Activated T-cell treated with anti-CD3 and anti-CD28 coated beads, Interleukin-2, amount 50 U/mL, for 48 hours (primary cell): Measurements from ENCODE around the gene NCK2.

ENCODE experiments used
- DNase-seq, 2 experiments: peaks; one replicate each; pipeline ENCODE4 v3.0.0-alpha.2; 2020

NCK2 gene

DNA sequence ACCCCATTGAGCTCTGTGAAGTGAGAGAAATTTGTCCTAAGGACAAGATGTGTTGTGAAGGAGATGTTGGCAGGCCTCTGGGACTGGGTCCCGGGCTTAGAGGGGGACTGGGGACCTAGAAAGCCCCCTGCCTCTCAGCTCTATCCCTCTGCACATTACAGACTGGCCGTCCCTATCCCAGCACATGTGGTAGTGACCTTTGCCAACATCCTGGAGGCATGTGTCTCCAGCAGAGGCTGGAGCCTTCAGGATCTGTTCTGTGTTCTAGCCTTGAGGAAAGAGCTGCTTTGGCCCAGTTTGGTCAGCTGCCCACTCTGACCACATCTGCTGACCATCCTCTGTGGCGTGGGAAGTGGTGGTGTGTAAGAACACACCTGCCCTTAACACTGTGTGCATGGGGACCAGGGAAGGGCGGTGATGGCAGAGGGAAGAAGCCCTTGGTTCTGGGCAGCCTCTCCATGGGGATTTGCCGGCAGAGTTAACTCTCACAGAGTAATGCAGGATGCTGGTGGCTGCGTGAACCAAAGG is 33.4 kb downstream of the NCK2 start:
- DNase-seq, result peak in 1 of 2 experiments; percentile 17

DNA sequence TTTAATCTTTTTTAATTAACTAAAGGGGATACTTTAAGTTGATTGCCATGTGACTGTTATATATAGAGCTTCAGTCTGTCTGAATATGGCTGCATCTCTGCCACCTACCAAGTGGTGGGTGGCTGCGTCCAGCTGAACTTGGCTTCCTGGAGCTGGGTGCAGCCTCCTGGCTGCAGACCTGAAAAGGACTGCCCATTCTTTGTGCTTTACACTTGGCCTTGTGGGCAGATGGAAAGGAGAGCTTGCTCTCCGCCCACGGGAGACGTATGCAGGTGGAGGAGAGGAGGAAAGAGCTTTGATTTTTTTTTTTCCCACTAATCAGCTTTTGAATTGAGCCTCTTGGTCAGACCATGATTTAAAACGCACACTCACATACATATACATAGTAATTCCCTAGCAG is 34.7 kb downstream of the NCK2 start:
- DNase-seq, result peak; percentile 19 to 23

DNA sequence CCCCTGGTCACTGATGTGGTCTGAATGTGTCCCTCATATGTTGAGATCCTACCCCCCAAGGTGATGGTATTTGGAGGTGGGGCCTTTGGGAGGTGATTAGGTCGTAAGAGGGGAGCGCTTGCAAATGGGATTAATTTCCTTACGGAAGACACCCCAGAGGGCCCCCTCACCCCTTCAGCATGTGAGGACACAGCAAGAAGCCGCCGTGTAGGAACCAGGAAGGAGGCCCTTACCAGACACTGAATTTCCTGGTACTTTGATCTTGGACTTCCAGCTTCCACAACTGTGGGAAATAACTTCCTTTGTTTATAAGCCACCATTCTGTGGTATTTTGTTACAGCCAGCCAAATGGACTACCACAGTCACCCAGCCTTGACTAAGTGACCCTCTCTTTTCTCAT is 35.9 kb downstream of the NCK2 start:
- peak; percentile 19 to 20 for DNase-seq

DNA sequence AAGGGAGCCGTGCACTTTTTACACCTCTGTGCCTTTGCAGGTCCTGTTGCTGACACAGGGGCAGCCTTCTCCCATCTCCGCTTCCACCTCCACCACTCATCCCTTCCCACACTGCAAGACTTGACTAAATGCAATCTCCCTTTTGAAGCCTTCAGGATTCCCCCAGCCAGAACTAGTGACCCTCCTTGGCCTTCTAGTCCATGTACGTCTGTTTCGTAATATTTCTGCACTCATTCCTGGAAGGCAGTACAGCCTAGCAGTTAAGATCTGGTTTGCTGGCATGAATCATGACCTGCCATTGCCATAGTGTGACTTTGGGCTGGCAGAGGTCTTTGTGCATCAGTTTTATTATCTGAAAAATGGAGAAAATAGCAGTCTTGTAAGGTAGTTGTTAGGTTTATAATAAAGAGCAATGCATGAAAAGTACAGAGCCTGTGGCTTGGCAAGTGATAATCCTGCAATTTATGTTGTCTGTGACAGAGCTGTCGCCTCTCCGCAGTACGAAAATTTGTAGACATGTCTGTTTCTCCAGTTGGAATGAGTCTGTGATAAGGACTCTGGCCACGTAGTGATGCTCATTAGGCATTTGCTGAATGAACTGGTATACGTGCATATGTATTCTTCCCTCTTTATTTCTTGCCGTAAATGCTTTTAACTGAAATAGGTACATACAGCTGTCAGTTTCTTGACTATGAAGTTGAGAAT is 36.7 kb downstream of the NCK2 start:
- DNase-seq, result peak; percentile 21 to 25

DNA sequence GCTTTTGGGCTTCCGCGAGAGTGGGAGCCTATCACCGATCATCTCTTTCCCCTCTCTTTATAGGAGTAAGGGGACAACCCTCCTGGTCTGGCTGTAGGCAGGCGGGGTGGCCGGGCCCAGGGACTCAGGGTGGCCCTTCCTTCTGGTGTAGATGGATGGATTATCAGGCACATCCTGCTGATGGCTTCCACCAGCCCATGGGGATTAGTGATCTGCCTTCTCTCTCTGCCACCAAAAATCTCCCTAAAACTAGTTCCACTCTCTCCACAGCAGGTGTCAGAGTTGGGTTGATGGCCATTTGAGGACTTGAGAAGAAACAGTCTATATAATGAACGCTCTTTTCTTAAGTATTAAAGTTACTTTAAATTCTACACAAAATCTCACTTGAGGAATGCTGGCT is 37.4 kb downstream of the NCK2 start:
- peak; percentile 25 to 26 for DNase-seq

DNA sequence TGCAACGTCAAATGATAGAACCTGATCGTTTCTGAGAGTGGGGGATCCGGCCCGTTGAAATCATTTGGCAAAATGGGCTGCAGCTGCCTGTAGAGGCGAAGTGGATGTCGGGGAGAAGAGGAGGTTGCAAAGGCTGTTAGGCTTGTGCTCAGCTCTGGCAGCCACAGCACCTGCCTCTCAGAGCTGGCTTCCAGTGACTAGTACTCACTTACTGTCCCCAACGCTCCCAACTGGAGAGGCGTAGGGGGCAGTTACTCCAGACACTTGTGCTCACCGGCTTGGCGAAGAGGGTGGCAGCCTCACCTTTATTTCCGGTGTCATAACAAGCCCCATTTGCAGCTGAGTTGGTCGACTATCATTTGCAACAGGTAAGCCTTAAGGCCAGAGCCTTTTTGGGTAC is 37.9 kb downstream of the NCK2 start:
- peak; percentile 30 to 34 for DNase-seq

DNA sequence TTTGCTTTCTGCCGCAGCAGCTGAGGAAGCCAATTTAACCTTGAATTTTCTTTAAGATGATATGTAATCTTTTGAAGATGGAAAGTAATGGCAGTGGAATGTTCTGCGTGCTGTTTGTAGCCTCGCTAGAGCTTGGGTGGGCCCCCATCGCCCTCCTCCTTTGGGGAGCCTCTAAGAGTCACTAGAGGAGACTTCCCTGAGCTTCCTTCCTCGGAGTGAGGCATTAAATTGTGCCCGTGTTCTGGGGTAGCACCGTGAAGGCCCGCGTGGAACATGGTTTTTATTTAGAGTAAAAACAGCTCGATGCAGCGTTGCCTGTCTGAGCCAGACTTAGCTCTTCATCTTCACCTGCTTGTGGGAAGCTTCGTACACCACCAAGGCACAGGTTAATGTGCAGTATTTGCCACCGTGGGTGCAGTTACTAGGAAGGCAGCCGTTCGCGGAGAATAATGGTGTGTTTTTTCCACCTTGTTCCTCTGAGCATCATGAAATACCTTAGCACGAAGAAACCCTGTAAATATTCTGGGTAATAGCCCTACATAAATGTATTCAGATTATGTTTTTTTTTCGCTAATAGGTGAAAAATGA is 38.5 kb downstream of the NCK2 start:
- peak; percentile 30 to 34 for DNase-seq

DNA sequence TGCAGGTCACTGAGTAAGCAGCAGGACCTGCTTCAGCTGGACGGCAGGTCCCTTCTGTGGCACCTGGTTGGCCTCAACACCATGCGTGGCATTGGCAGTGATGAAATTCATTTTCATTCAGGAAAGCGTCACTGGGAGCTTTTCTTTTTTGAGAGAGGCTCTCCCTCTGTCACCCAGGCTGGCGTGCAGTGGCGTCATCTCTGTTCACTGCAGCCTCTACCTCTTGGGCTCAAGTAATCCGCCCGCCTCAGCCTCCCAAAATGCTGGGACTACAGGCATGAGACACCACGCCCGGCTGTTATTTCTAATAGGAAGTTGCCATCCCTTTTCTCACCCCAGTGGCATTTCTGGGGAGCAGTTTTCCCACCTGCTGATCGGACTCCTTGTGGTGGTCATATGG is 39.3 kb downstream of the NCK2 start:
- peak; percentile 14 to 19 for DNase-seq

DNA sequence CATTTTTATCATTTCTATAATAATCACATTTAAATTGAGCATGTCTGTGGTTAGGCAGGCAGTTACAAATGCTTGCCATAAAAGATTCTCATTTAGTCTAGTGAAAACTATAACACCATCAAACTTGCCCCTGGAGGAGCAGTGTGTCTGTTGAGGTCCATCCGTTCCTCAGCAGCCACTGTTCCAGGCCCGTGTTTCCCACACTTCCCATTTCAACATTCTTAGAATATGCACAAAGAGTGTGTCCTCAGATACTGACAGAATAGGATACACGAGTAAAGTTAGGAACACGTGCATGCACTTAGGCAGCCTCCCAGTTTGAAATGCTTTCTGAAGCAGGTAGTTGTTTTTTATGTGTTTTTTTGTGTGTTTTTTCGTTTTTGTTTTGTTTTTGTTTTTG is 39.9 kb downstream of the NCK2 start:
- DNase-seq, result peak; percentile 9 to 10

DNA sequence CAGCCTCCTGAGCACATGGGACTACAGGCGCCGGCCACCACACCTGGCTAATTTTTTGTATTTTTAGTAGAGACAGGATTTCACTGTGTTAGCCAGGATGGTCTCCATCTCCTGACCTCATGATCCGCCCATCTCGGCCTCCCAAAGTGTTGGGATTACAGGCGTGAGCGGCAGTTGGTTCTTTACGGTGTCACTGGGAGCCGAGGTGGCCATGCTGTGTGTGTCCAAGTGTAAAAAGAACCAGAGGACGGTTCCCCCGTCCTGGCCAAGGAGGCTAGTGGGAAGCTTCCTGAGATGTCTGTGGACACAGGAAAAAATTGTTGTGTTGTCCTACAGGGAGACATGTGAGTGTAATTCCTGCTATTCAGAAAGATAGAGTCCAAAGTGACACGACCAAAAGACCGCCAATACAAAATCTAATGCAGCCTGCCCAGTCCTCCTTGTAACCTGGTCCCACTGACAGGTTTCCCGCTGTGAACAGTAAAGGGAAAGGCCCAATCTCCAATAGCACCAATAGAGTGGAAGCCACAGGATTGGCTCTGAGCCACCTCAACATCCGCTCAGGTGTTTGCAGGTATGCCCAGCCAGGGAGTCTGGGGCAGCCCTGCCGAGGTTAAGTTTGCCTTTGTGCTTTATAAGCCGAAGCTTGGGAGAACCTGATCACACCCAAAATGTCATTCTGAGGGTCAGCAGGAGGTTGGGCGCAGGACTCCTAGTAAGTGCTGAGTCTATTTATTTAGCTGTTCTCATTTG is 40.6 kb downstream of the NCK2 start:
- DNase-seq, result peak; percentile 20 to 21

DNA sequence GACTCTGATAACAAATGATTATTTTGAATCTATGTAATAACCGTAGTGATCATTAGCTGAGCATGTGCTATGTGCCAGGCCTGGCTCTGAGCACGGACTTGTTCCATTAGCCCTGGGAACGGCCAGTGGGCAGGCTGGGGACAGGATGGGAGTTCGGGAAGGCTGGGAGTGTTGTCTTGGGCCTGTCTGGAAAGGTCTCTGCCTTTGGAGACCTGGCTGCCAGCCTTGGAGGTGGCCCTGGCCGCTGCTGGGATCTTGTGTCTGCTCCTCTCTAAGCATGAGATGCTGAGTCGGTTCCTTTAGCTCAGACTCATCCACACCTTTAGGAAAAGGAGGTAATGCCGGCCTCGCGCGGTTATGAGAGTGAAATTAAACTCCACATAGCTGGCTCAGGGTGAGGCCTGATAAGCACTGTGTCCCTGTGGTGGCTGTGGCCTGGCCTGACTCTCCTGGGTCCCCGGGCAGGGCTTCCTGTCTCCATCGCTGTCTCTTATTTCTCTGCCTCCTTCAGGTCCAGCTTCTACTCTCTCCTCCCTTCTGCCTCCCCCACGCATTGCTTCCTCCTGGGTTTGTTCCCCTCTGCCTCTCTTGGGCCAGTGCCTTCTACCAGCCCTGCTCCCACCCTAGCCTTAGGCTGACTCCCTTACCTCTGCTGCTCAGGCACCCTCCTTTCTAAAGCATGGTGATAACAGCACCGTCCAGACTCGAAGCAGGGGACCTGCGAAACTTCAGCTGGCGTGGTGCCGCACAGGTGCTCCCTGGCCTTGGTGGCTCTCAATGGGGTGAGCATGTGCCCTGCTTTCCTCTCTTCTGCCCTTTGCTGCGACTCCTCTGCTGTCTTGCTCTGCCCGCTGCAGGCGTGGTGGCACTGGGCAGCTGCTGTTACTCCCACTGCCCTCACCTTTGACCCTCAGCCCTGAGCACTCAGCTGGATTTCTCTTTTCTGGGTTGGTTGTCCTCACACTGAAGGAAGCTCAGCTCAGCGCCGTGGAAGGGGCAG is 41.8 kb downstream of the NCK2 start:
- peak; percentile 47 to 56 for DNase-seq

DNA sequence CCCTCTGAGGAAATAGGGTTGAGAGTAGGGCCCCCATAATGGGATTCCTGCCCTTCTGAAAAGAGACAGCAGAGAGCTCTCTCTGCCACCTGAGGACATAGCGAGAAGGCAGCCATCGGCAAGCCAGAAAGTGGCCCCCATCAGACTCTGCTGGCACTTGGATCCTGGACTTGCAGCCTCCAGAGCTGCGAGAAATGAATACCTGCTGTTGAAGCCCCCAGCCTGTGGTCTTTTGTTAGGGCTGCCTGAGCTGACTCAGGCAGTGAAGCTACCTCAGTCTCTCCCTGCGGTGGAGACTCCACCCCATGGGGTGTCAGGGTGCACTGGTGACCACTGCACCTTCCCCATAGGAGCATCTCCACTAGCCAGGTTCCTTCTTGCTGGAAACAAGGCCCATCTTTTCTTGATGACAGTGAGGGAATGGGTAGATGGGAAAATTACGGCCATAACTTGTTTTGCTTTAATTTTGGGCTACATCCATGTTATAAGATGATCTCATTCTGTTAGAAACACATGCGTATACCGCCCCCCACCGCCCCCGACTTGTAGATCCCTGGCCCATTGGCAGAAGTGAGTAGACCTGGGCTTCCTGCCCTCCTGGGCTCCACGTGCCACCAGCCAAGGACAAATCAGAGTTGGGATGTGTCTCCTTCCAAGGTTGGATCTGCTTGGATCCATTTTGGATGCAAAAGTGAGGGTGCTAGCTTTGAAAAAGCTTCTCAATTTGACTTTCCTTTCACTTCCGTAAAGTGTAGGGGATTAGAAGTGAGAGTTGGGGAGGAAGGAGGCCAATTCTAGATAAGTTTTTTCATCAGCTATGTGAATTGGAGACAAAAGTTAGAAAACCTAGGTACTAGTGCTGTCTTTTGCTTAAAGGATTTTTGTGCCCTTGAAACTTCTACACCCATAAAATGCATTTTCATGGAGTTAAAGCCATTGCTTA is 42.9 kb downstream of the NCK2 start:
- DNase-seq, result peak; percentile 43 to 49

DNA sequence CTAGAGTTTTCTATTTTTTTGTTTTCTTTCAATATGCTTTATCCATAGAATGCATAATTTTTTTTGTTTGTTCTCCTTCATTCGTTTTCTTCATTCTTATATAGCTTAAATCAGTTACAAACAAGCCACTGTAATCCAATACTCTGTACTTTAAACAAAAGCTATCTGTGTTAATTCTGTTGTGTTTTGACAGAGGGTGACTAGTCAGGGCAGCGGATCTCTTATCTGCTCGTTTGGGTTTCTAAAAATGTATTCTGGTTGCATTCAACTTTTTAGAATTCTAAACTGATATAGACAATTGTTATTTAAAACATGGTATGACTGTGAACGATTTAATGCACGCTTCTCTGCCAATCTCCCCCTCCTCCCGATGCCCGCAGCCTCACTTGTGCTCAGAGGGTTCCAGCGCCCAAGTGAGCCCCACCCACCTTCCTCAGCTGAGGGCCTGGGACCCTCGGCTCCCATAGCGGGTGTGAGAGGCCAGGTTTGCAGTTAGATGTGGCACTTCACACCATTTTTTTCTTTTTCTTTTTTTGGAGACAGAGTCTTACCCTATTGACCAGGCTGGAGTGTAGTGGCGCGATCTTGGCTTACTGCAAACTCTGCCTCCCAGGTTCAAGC is 44.1 kb downstream of the NCK2 start:
- DNase-seq, result peak in 1 of 2 experiments; percentile 17

DNA sequence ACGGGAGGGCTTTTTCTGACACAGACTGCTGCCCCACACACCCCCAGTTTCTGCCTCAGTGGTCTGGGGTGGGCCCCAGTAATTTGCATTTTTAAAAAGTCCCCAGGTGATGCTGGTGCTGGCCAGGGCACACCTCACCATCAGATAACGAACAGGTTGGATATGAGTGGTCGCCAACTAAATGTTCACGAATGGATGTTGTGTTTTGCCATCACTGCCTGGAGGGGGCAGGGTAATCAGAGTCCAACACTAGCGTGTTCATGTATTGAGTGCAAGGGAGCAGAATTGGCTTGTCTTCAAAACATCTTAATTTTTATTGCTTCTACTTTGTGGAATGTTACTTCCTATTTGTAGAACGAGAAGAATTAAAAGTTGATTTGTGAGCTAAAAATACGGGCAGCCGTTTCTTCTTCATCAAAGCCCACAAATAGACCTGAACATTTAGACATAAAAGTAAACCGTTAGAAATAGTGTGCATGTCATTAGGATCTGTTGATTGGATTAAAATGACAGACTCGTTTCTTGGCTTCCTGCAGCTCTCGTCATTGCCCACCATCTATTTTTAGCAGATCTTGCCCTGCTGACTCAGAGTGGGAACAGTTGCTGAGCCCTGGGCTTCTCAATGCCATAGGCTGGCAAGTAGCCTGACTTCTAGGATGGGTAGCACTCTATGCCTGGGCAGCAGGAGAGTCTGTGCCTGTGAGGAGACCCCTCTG is 45.2 kb downstream of the NCK2 start:
- DNase-seq, result peak; percentile 68 to 78

DNA sequence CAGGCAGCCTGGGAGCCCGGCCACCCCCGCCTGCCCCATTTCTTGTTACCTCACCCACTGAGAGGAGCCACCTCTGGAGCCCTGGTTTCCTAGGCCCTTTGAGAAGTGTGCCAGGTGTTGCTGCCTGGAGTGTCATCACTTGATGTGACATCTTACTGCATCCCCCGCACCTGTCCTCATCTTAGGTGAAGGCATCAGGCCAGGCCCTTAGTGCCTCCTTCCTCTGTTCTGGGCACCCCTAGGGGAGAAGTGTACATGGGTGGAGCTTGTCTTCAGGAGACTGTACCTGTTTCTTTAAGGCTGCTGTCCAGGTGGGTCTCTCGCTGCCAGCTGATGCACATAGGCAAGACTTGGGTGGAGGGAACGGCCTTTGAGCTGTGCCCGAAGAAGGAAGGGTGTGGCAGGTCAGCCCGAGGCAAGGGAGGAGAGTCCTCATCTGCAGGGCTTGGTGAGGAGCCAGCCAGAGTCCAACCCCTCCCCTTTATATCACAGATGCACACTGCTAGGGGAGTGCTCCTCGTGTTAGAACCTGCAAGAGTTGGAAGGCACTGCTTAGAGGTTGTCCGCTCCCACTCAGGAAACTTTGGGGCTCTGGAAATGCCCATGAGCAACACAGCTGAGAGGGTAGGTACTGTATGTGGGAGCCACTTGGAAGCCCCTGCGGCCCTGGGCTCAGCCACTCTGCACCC is 45.9 kb downstream of the NCK2 start:
- peak in 1 of 2 experiments; percentile 25 for DNase-seq

DNA sequence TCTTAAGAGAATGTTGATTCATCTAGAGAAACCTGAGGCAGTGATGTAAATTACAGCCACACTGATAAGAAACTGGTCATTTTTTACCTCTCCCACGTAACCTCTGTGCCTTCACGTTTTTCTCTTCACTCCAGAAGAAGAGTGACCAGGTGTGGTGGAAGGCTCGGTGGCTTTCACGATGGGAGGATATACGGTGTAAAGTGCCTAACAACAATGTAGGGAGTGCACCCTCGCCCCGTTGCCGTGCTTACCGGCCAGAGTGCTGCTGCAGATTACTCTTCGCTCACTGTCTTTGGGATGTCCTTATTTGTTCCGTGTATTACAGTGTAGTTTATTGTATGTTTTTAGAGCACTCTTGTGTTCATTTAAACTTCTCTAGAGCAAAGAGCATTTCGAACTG is 46.5 kb downstream of the NCK2 start:
- peak in 1 of 2 experiments; percentile 17 for DNase-seq

DNA sequence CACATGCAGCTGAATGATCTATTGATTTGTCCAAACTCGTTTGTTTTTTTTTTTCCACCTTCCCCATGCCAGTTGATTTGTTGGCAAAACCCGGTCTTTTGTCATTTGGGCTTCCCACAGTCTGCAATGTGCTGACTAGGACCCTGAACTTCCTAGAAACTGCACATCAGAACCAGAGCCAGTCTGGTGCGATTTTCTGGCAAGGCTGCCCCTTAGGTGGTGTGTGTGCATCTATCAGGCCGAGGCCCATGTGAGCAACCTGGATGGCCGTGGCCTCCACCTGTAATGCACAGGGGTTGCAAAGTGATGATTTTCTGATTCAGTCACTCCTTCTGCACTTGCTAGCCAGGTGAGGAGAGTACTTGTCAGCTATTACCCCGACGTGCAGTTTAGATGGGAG is 47.8 kb downstream of the NCK2 start:
- peak; percentile 11 to 16 for DNase-seq

DNA sequence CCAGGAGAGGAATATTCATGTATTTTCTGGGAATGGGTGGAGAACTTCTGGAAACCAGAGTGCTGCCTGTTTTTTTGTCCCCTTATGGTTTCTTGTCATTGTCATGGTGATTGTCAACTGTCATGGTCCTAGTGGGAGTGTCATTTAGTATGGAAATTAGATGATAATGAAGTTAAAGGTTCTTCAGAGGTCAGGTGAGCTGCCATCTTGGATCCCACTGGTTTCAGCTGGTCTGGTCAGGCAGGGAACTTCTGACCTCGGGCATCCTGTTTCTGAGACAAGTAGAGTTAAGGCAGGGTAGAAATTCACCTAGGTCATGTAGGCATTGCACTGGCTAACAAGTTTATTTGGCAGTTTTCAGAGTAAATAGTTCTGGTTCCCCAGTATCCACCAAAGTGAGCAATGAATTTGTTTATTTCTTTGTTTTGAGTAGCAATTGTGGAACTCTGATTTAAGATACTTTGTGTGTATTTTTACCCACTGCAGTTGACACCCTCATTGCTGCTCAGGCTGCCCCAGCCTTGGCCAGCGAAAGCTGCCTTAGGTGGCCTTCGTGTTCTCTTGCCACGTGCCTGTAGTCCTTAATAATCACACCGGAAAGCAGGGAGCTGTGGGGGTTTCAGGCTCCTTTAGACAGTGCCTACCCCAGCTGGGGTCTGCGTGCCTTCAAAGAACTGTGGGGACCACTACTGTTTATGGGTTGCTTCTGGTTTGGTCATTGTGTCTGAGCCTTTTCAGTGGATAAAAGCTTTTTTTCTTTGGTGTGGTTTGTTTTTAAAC is 48.7 kb downstream of the NCK2 start:
- DNase-seq, result peak; percentile 11 to 15
